ENCODE data around the gene SPAG5. TPM values are rescaled to one million over a fixed set of nuclear protein-coding genes. Genes with fewer than 3 reads are reported as not detected.

SPAG5 gene
- total and polyA plus RNA-seq, 2 experiments from 2014 or later = 99.6 to 104 TPM

DNA sequence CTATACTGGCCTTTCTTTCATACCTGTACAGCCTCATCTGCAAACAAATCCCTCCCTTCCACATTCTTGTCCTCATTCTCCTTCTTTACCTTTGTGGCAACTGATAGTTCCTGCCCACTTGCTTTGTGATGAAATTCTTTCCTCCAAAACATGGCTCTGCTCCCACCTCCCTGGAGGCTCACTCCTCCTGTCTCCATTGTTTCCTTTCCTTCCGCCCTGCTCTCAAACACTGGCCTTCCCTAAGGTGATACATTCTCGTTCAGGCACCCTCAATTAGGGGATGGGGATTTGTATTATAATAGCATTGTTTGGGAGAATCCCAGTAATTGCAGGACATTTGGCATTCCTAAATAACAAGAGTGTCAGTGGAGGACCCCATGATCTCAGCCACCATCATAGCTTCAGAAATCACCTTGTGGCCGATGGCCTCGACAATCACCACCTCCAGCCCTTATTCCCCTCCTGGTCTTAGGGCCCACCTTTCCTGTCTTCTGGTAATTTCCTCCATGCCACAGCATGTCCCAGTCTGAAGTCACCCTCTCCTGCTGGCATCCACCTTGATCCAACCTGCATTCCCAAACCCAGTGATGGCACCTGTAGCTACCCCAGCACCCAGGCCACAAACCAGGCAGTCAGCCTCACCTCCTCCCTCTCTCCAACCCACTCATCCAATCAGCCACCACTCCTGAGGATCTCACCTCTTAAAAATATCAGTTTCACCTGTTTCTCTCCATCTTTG, 54.3 kb downstream of the SPAG5 start (continued):
- TF ChIP-seq, protein P1, sequence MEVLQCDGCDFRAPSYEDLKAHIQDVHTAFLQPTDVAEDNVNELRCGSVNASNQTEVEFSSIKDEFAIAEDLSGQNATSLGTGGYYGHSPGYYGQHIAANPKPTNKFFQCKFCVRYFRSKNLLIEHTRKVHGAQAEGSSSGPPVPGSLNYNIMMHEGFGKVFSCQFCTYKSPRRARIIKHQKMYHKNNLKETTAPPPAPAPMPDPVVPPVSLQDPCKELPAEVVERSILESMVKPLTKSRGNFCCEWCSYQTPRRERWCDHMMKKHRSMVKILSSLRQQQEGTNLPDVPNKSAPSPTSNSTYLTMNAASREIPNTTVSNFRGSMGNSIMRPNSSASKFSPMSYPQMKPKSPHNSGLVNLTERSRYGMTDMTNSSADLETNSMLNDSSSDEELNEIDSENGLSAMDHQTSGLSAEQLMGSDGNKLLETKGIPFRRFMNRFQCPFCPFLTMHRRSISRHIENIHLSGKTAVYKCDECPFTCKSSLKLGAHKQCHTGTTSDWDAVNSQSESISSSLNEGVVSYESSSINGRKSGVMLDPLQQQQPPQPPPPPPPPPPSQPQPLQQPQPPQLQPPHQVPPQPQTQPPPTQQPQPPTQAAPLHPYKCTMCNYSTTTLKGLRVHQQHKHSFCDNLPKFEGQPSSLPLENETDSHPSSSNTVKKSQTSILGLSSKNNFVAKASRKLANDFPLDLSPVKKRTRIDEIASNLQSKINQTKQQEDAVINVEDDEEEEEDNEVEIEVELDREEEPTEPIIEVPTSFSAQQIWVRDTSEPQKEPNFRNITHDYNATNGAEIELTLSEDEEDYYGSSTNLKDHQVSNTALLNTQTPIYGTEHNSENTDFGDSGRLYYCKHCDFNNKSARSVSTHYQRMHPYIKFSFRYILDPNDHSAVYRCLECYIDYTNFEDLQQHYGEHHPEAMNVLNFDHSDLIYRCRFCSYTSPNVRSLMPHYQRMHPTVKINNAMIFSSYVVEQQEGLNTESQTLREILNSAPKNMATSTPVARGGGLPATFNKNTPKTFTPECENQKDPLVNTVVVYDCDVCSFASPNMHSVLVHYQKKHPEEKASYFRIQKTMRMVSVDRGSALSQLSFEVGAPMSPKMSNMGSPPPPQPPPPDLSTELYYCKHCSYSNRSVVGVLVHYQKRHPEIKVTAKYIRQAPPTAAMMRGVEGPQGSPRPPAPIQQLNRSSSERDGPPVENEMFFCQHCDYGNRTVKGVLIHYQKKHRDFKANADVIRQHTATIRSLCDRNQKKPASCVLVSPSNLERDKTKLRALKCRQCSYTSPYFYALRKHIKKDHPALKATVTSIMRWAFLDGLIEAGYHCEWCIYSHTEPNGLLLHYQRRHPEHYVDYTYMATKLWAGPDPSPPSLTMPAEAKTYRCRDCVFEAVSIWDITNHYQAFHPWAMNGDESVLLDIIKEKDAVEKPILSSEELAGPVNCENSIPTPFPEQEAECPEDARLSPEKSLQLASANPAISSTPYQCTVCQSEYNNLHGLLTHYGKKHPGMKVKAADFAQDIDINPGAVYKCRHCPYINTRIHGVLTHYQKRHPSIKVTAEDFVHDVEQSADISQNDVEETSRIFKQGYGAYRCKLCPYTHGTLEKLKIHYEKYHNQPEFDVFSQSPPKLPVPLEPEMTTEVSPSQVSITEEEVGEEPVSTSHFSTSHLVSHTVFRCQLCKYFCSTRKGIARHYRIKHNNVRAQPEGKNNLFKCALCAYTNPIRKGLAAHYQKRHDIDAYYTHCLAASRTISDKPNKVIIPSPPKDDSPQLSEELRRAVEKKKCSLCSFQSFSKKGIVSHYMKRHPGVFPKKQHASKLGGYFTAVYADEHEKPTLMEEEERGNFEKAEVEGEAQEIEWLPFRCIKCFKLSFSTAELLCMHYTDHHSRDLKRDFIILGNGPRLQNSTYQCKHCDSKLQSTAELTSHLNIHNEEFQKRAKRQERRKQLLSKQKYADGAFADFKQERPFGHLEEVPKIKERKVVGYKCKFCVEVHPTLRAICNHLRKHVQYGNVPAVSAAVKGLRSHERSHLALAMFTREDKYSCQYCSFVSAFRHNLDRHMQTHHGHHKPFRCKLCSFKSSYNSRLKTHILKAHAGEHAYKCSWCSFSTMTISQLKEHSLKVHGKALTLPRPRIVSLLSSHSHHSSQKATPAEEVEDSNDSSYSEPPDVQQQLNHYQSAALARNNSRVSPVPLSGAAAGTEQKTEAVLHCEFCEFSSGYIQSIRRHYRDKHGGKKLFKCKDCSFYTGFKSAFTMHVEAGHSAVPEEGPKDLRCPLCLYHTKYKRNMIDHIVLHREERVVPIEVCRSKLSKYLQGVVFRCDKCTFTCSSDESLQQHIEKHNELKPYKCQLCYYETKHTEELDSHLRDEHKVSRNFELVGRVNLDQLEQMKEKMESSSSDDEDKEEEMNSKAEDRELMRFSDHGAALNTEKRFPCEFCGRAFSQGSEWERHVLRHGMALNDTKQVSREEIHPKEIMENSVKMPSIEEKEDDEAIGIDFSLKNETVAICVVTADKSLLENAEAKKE (CRISPR knock-in tag; IDR thresholded peaks at IDR 0.05) = no peak
- TF ChIP-seq, protein P2, sequence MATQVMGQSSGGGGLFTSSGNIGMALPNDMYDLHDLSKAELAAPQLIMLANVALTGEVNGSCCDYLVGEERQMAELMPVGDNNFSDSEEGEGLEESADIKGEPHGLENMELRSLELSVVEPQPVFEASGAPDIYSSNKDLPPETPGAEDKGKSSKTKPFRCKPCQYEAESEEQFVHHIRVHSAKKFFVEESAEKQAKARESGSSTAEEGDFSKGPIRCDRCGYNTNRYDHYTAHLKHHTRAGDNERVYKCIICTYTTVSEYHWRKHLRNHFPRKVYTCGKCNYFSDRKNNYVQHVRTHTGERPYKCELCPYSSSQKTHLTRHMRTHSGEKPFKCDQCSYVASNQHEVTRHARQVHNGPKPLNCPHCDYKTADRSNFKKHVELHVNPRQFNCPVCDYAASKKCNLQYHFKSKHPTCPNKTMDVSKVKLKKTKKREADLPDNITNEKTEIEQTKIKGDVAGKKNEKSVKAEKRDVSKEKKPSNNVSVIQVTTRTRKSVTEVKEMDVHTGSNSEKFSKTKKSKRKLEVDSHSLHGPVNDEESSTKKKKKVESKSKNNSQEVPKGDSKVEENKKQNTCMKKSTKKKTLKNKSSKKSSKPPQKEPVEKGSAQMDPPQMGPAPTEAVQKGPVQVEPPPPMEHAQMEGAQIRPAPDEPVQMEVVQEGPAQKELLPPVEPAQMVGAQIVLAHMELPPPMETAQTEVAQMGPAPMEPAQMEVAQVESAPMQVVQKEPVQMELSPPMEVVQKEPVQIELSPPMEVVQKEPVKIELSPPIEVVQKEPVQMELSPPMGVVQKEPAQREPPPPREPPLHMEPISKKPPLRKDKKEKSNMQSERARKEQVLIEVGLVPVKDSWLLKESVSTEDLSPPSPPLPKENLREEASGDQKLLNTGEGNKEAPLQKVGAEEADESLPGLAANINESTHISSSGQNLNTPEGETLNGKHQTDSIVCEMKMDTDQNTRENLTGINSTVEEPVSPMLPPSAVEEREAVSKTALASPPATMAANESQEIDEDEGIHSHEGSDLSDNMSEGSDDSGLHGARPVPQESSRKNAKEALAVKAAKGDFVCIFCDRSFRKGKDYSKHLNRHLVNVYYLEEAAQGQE (IDR thresholded peaks at IDR 0.05; ENCODE audit: unreplicated experiment) = no peak
- TF ChIP-seq, protein P3, sequence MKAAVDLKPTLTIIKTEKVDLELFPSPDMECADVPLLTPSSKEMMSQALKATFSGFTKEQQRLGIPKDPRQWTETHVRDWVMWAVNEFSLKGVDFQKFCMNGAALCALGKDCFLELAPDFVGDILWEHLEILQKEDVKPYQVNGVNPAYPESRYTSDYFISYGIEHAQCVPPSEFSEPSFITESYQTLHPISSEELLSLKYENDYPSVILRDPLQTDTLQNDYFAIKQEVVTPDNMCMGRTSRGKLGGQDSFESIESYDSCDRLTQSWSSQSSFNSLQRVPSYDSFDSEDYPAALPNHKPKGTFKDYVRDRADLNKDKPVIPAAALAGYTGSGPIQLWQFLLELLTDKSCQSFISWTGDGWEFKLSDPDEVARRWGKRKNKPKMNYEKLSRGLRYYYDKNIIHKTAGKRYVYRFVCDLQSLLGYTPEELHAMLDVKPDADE (IDR thresholded peaks at IDR 0.05) = no peak
- TF ChIP-seq POLR2AphosphoS5 (IDR thresholded peaks at IDR 0.05; ENCODE audit: low read depth) (no peak), NANOG (IDR thresholded peaks at IDR 0.05; ENCODE audit: borderline replicate concordance) (no peak), ZNF114 (CRISPR knock-in tag; IDR thresholded peaks at IDR 0.05) (no peak), STAT1 (IDR thresholded peaks at IDR 0.05; ENCODE audit: unreplicated experiment) (no peak), ZNF331 (CRISPR knock-in tag; IDR thresholded peaks at IDR 0.05; ENCODE audit: low read depth) (no peak), JUNB (IDR thresholded peaks at IDR 0.05; ENCODE audit: unreplicated experiment) (no peak)
- TF ChIP-seq, protein P4, sequence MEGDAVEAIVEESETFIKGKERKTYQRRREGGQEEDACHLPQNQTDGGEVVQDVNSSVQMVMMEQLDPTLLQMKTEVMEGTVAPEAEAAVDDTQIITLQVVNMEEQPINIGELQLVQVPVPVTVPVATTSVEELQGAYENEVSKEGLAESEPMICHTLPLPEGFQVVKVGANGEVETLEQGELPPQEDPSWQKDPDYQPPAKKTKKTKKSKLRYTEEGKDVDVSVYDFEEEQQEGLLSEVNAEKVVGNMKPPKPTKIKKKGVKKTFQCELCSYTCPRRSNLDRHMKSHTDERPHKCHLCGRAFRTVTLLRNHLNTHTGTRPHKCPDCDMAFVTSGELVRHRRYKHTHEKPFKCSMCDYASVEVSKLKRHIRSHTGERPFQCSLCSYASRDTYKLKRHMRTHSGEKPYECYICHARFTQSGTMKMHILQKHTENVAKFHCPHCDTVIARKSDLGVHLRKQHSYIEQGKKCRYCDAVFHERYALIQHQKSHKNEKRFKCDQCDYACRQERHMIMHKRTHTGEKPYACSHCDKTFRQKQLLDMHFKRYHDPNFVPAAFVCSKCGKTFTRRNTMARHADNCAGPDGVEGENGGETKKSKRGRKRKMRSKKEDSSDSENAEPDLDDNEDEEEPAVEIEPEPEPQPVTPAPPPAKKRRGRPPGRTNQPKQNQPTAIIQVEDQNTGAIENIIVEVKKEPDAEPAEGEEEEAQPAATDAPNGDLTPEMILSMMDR (conservative IDR thresholded peaks at IDR 0.05; ENCODE audit: low read depth in 2 of 2) = no peak

Data from GM23338 (cell line).